HEK293 (cell line): ENCODE data around the gene CACNA1H.

Source experiments
- CTCF ChIP-seq: fragments of 450-650 bp; formaldehyde crosslinking; IDR thresholded peaks from 2 replicates; pipeline ENCODE4 v1.5.1; 2016; ENCODE audit warnings: missing biosample characterization, missing genetic modification characterization
- GFI1B ChIP-seq: fragments of 450-650 bp; formaldehyde crosslinking; IDR thresholded peaks from 2 replicates; pipeline ENCODE4 v1.5.1; 2016; ENCODE audit warnings: missing biosample characterization, missing genetic modification characterization
- PATZ1 ChIP-seq: fragments of 450-650 bp; formaldehyde crosslinking; IDR thresholded peaks from 2 replicates; pipeline ENCODE4 v1.5.1; 2016; ENCODE audit warnings: missing biosample characterization, missing genetic modification characterization
- PBX3 ChIP-seq: sonication (generic); formaldehyde crosslinking; IDR thresholded peaks from 2 replicates; pipeline ENCODE4 v1.8.1; 2022; ENCODE audit warnings: mild to moderate bottlenecking, moderate library complexity, missing genetic modification reagents
- PRDM1 ChIP-seq: fragments of 450-650 bp; formaldehyde crosslinking; IDR thresholded peaks from 2 replicates; pipeline ENCODE4; 2016; ENCODE audit warnings: missing biosample characterization, missing genetic modification characterization
- SCRT2 ChIP-seq: fragments of 450-650 bp; formaldehyde crosslinking; IDR thresholded peaks from 2 replicates; pipeline ENCODE4 v1.5.1; 2016; ENCODE audit warnings: missing biosample characterization, missing genetic modification characterization
- ZNF24 ChIP-seq: fragments of 450-650 bp; formaldehyde crosslinking; IDR thresholded peaks from 2 replicates; pipeline ENCODE4 v1.5.1; 2016; ENCODE audit warnings: missing biosample characterization, missing genetic modification characterization
- ZNF416 ChIP-seq: fragments of 450-650 bp; formaldehyde crosslinking; IDR thresholded peaks from 2 replicates; pipeline ENCODE4 v1.5.1; 2016; ENCODE audit warnings: missing biosample characterization, missing genetic modification characterization
- TF ChIP-seq, protein P1 (sequence below): fragments of 450-650 bp; IDR thresholded peaks from 2 replicates; pipeline ENCODE4 v1.5.1; 2018; ENCODE audit warnings: missing biosample characterization, missing genetic modification characterization

- no peak for TF ChIP-seq ZNF24
- TF ChIP-seq, protein P1, sequence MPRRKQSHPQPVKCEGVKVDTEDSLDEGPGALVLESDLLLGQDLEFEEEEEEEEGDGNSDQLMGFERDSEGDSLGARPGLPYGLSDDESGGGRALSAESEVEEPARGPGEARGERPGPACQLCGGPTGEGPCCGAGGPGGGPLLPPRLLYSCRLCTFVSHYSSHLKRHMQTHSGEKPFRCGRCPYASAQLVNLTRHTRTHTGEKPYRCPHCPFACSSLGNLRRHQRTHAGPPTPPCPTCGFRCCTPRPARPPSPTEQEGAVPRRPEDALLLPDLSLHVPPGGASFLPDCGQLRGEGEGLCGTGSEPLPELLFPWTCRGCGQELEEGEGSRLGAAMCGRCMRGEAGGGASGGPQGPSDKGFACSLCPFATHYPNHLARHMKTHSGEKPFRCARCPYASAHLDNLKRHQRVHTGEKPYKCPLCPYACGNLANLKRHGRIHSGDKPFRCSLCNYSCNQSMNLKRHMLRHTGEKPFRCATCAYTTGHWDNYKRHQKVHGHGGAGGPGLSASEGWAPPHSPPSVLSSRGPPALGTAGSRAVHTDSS (tag by site-specific recombination) = no peak
- TF ChIP-seq GFI1B = no peak
- TF ChIP-seq CTCF (tag by site-specific recombination) = peak; percentile 81
- TF ChIP-seq PATZ1 (tag by site-specific recombination) = peak; percentile 88
- no peak for TF ChIP-seq SCRT2 (tag by site-specific recombination)
- 0 out of 2 replicates have a peak, but pooled peaks have one; percentile 42 for TF ChIP-seq PBX3 (CRISPR knock-in tag)
- TF ChIP-seq PRDM1 = no peak
- TF ChIP-seq ZNF416 (tag by site-specific recombination) = no peak
Observed at GRCh38 chr16:1194665-1195392, 41.9 kb downstream of the CACNA1H start.
